IMR-90 (cell line): ENCODE data around the gene FBP1. TPM values are rescaled to one million over a fixed set of nuclear protein-coding genes. Genes with fewer than 3 reads are reported as not detected.

Experiments
- ATAC-seq: fragments of 200-7000 bp; cut with Tn5 transposase; 2 replicates; pipeline ENCODE4 v1.9.1; 2020; ENCODE audit warnings: low read depth, mild to moderate bottlenecking, moderate library complexity
- BruUV-seq: library from RNA; stranded (reverse); fragments of 400-500 nt; replicated peaks from 2 replicates; lab custom pipeline; 2021; lab: Mats Ljungman, UMichigan
- CTCF ChIA-PET: fragments of 300-600 bp; formaldehyde crosslinking; extraction: SDS; loops from one replicate; lab custom pipeline; 2021; ENCODE audit warnings: antibody characterized with exemption; lab: Yijun Ruan, JAX
- POLR2A ChIA-PET: fragments of 300-600 bp; sonication (Branson Sonifier 250); formaldehyde crosslinking; loops from one replicate; lab custom pipeline; 2022; ENCODE audit warnings: antibody characterized with exemption; ENCODE audit not compliant: unreplicated experiment; lab: Charles Lee
- DNase-seq: peaks from one replicate; pipeline ENCODE4 v3.0.0; 2013
- H2AFZ ChIP-seq: replicated peaks from 2 replicates; pipeline ENCODE3; 2013; ENCODE audit warnings: low read length, mild to moderate bottlenecking; ENCODE audit not compliant: poor library complexity
- H2AK5ac ChIP-seq: 2 replicates; pipeline ENCODE4 v1.6.1; 2013; ENCODE audit warnings: low read depth, low read length, inconsistent platforms
- H2AK9ac ChIP-seq: replicated peaks from 2 replicates; pipeline ENCODE3; 2013; ENCODE audit warnings: mild to moderate bottlenecking, low read depth, low read length, moderate library complexity; ENCODE audit not compliant: poor library complexity
- H2BK120ac ChIP-seq: 2 replicates; pipeline ENCODE4 v1.6.1; 2013; ENCODE audit warnings: low read depth, low read length, inconsistent platforms
- H2BK15ac ChIP-seq: 3 replicates; pipeline ENCODE4 v1.6.1; 2013; ENCODE audit warnings: low read depth, low read length, inconsistent platforms
- H2BK20ac ChIP-seq: 2 replicates; pipeline ENCODE4 v1.6.1; 2013; ENCODE audit warnings: low read depth, mild to moderate bottlenecking, inconsistent platforms, low read length, moderate library complexity
- H2BK5ac ChIP-seq: 2 replicates; pipeline ENCODE4 v1.6.1; 2013; ENCODE audit warnings: mild to moderate bottlenecking, low read depth, low read length, inconsistent platforms; ENCODE audit not compliant: poor library complexity, severe bottlenecking
- H3K14ac ChIP-seq: replicated peaks from 2 replicates; pipeline ENCODE4 v1.6.1; 2013; ENCODE audit warnings: low read depth, low read length, inconsistent platforms
- H3K18ac ChIP-seq: 2 replicates; pipeline ENCODE4 v1.6.1; 2013; ENCODE audit warnings: low read depth, low read length, control low read depth
- H3K23ac ChIP-seq: 2 replicates; pipeline ENCODE4 v1.6.1; 2013; ENCODE audit warnings: low read depth, low read length, inconsistent platforms
- H3K27ac ChIP-seq: 2 replicates; pipeline ENCODE4 v1.5.1; 2013; ENCODE audit warnings: mild to moderate bottlenecking, control low read depth, low read length; ENCODE audit not compliant: insufficient read depth
- H3K27me3 ChIP-seq: 2 replicates; pipeline ENCODE4 v1.6.1; 2013; ENCODE audit warnings: low read length; ENCODE audit not compliant: control insufficient read depth, insufficient read depth
- H3K36me3 ChIP-seq: 2 replicates; pipeline ENCODE4 v1.6.1; 2013; ENCODE audit warnings: low read length, mixed read lengths; ENCODE audit not compliant: control insufficient read depth, insufficient read depth
- H3K4ac ChIP-seq: 2 replicates; pipeline ENCODE4 v1.6.1; 2013; ENCODE audit warnings: low read depth, low read length, inconsistent platforms
- H3K4me1 ChIP-seq: 2 replicates; pipeline ENCODE4 v1.6.1; 2013; ENCODE audit warnings: low read length, mixed read lengths; ENCODE audit not compliant: control insufficient read depth, insufficient read depth
- H3K4me2 ChIP-seq: 2 replicates; pipeline ENCODE4 v1.6.1; 2013; ENCODE audit warnings: low read depth, mild to moderate bottlenecking, control low read depth, low read length, moderate library complexity
- H3K4me3 ChIP-seq: 2 replicates; pipeline ENCODE4 v1.5.1; 2013; ENCODE audit warnings: low read depth, mild to moderate bottlenecking, control low read depth, low read length, moderate library complexity; ENCODE audit not compliant: insufficient read depth
- H3K56ac ChIP-seq: 2 replicates; pipeline ENCODE4 v1.6.1; 2013; ENCODE audit warnings: low read length, inconsistent platforms; ENCODE audit not compliant: insufficient read depth; ENCODE audit errors: extremely low read depth
- H3K79me1 ChIP-seq, 2 experiments: 2 replicates each; pipeline ENCODE4 v1.6.1; 2013; ENCODE audit warnings: low read length in 2 of 2, inconsistent platforms in 1 of 2, low read depth in 1 of 2
- H3K9ac ChIP-seq: 2 replicates; pipeline ENCODE4 v1.6.1; 2013; ENCODE audit warnings: low read depth, low read length, control low read depth
- H3K9me1 ChIP-seq: 2 replicates; pipeline ENCODE4 v1.6.1; 2013; ENCODE audit warnings: low read length, inconsistent platforms; ENCODE audit not compliant: insufficient read depth
- H3K9me3 ChIP-seq: 2 replicates; pipeline ENCODE4 v1.6.1; 2013; ENCODE audit warnings: low read length; ENCODE audit not compliant: control insufficient read depth, insufficient read depth
- H4K20me1 ChIP-seq: 2 replicates; pipeline ENCODE4 v1.6.1; 2013; ENCODE audit warnings: low read length, inconsistent platforms; ENCODE audit not compliant: insufficient read depth
- H4K5ac ChIP-seq: 2 replicates; pipeline ENCODE4 v1.6.1; 2013; ENCODE audit warnings: mild to moderate bottlenecking, low read depth, low read length, control low read depth
- H4K8ac ChIP-seq, 2 experiments: 2 replicates each; pipeline ENCODE4 v1.6.1; 2013; ENCODE audit warnings: low read depth in 2 of 2, low read length in 2 of 2, control low read depth in 1 of 2, inconsistent platforms in 1 of 2
- H4K91ac ChIP-seq: 2 replicates; pipeline ENCODE4 v1.6.1; 2013; ENCODE audit warnings: low read depth, low read length, inconsistent platforms; ENCODE audit not compliant: insufficient read depth
- BHLHE40 ChIP-seq: fragments of 150-350 bp; IDR thresholded peaks from 2 replicates; pipeline ENCODE4 v1.6.1; 2016; ENCODE audit warnings: mild to moderate bottlenecking, low read depth, low read length
- CEBPB ChIP-seq: IDR thresholded peaks from 2 replicates; pipeline ENCODE4 v1.6.1; 2012; ENCODE audit warnings: low read depth, low read length, improper control_type of control experiment
- CHD1 ChIP-seq: IDR thresholded peaks from 2 replicates; pipeline ENCODE4 v1.6.1; 2012; ENCODE audit warnings: low read depth, low read length, improper control_type of control experiment
- FOS ChIP-seq: fragments of 150-350 bp; IDR thresholded peaks from 2 replicates; pipeline ENCODE4 v1.6.1; 2016; ENCODE audit warnings: low read depth, low read length
- MAFK ChIP-seq: IDR thresholded peaks from 2 replicates; pipeline ENCODE4 v1.6.1; 2012; ENCODE audit warnings: low read depth, low read length, improper control_type of control experiment
- MAZ ChIP-seq: IDR thresholded peaks from 2 replicates; pipeline ENCODE4 v1.6.1; 2012; ENCODE audit warnings: low read depth, mild to moderate bottlenecking, low read length, improper control_type of control experiment, moderate library complexity, borderline replicate concordance
- MXI1 ChIP-seq: IDR thresholded peaks from 2 replicates; pipeline ENCODE4 v1.6.1; 2012; ENCODE audit warnings: low read depth, mild to moderate bottlenecking, low read length, moderate library complexity, borderline replicate concordance
- NFE2L2 ChIP-seq: fragments of 150-350 bp; IDR thresholded peaks from 2 replicates; pipeline ENCODE4 v1.6.1; 2016; ENCODE audit warnings: low read depth, mild to moderate bottlenecking, low read length
- POLR2A ChIP-seq: IDR thresholded peaks from 2 replicates; pipeline ENCODE4 v1.6.1; 2012; ENCODE audit warnings: mild to moderate bottlenecking, low read depth, low read length
- RAD21 ChIP-seq: IDR thresholded peaks from 2 replicates; pipeline ENCODE4 v1.6.1; 2012; ENCODE audit warnings: low read length, improper control_type of control experiment
- RCOR1 ChIP-seq: IDR thresholded peaks from 2 replicates; pipeline ENCODE4 v1.6.1; 2012; ENCODE audit warnings: mild to moderate bottlenecking, low read length, improper control_type of control experiment; ENCODE audit not compliant: insufficient replicate concordance
- RFX5 ChIP-seq: IDR thresholded peaks from 2 replicates; pipeline ENCODE4 v1.8.0; 2012; ENCODE audit warnings: low read depth, mild to moderate bottlenecking, low read length, moderate library complexity
- SMC3 ChIP-seq: fragments of 150-350 bp; IDR thresholded peaks from 2 replicates; pipeline ENCODE4 v1.6.1; 2016; ENCODE audit warnings: low read depth, mild to moderate bottlenecking, antibody characterized with exemption, low read length, moderate library complexity
- WGBS, 2 experiments: methylation state at CpG; one replicate each; pipeline versions ENCODE4 v1.1.5 to v1.1.7; 2013; ENCODE audit warnings: missing lambda C conversion rate in 2 of 2; ENCODE audit not compliant: insufficient read length in 1 of 2; ENCODE audit errors: extremely low coverage in 2 of 2; 5-methylcytosine and 5-hydroxymethylcytosine counted together
- dilution Hi-C: fragments of 300-500 bp; cut with HindIII; formaldehyde crosslinking; loops from one replicate; pipeline ENCODE4 v1.14.3; 2018; ENCODE audit warnings: low sequenced_read_pairs; ENCODE audit not compliant: unreplicated experiment
- in situ Hi-C: fragments of 300-500 bp; cut with MboI; formaldehyde crosslinking; loops from 3 replicates; pipeline ENCODE4 v1.14.3; 2019; ENCODE audit warnings: low sequenced_read_pairs, inconsistent platforms, mixed read lengths
- intact Hi-C: fragments of 100-400 bp; cut with micrococcal nuclease; formaldehyde crosslinking; loops from 2 replicates; pipeline ENCODE4 v1.10.0; 2022
- polyA plus RNA-seq, 3 experiments: library from polyadenylated mRNA; depleted of rRNA; stranded (reverse); fragments of >200 nt; gene quantifications; 2 replicates each; pipeline ENCODE4 v1.2.3, GENCODE V29; 2012; ENCODE audit warnings: low replicate concordance in 1 of 3
- total RNA-seq: library from RNA; depleted of rRNA; stranded (reverse); fragments of >200 nt; gene quantifications from 2 replicates; pipeline ENCODE4 v1.2.3, GENCODE V29; 2012
- TF ChIP-seq, protein P1 (sequence below): fragments of 150-350 bp; IDR thresholded peaks from 2 replicates; pipeline ENCODE4 v1.6.1; 2017; ENCODE audit warnings: mild to moderate bottlenecking, antibody characterized with exemption, low read length, low read depth
- TF ChIP-seq, protein P2 (sequence below): conservative IDR thresholded peaks from 2 replicates; pipeline ENCODE4 v1.5.1; 2012; ENCODE audit warnings: mild to moderate bottlenecking, low read depth, low read length, improper control_type of control experiment
- TF ChIP-seq, protein P3 (sequence below): fragments of 150-350 bp; IDR thresholded peaks from 2 replicates; pipeline ENCODE4 v1.6.1; 2016; ENCODE audit warnings: low read depth, mild to moderate bottlenecking, low read length, moderate library complexity, borderline replicate concordance

FBP1 gene
- total and polyA plus RNA-seq, 2 of the 4 experiments (the other 2 are of a cell fraction) = not detected

DNA sequence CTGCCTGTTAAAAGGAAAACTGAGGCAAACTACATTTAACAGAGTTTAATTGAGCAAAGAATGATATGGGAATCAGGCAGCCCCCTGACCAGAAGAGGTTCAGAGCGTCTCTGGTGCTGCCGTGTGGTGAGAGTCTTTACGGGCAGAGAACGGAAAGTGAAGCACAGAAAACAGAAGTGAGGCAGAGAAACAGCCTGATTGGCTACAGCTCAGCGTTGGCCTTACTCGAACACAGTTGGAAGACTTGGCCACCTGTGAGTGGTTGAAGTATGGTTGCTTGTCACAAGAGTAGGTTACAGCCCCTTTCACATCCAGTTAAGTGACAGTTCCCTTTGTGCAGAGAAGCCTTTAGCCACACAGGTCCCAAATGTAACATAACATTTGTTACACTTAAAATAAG, 16.9 kb upstream of the FBP1 start:
- Histone ChIP-seq H3K9me1 (no peaks in the 10 kb centered on the region; the same call in 1 of the 2 replicates), H3K79me1 (no peaks in the 10 kb centered on the region), H3K9me3 (no peaks in the 10 kb centered on the region), H3K4me3 (no peak overlapping the region), H3K4ac (no peak overlapping the region), H3K36me3 (no peaks in the 10 kb centered on the region), H2BK5ac (no peak overlapping the region), H4K91ac (no peak overlapping the region), H2BK20ac (no peak overlapping the region), H3K23ac (no peak overlapping the region), H3K9ac (no peak overlapping the region), H2AFZ (no peak overlapping the region), H4K20me1 (no peaks in the 10 kb centered on the region), H2BK15ac (no peak overlapping the region), H3K14ac (no peak overlapping the region), H4K8ac (no peak overlapping the region), H4K5ac (no peak overlapping the region), H2AK9ac (no peak overlapping the region), H3K4me1 (no peaks in the 10 kb centered on the region), H3K27ac (no peak overlapping the region), H3K56ac (no peak overlapping the region), H3K18ac (no peak overlapping the region), H2AK5ac (no peak overlapping the region), H2BK120ac (no peak overlapping the region), H3K4me2 (peak overlapping the region; percentile 61), H3K27me3 (peaks cover 20% of the 10 kb centered on the region)
- intact Hi-C loops = no loop called here
- peak; percentile 67 for ATAC-seq
- in situ Hi-C loops = no loop called here
- CTCF ChIA-PET = interaction anchor here (1.9 kb wide), 1 partner anchor 13 kb away, joined by 5 read pairs; no protein-coding TSS in a partner anchor
- TF ChIP-seq MAFK = no peak
- no peak for TF ChIP-seq CEBPB
- TF ChIP-seq MAZ = no peak
- TF ChIP-seq SMC3 = no peak
- TF ChIP-seq BHLHE40 = no peak
- no peak for TF ChIP-seq FOS
- TF ChIP-seq, protein P1, sequence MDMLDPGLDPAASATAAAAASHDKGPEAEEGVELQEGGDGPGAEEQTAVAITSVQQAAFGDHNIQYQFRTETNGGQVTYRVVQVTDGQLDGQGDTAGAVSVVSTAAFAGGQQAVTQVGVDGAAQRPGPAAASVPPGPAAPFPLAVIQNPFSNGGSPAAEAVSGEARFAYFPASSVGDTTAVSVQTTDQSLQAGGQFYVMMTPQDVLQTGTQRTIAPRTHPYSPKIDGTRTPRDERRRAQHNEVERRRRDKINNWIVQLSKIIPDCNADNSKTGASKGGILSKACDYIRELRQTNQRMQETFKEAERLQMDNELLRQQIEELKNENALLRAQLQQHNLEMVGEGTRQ = no peak
- no peak for TF ChIP-seq POLR2A
- no peak for TF ChIP-seq RCOR1
- TF ChIP-seq RFX5 = no peak
- TF ChIP-seq, protein P2, sequence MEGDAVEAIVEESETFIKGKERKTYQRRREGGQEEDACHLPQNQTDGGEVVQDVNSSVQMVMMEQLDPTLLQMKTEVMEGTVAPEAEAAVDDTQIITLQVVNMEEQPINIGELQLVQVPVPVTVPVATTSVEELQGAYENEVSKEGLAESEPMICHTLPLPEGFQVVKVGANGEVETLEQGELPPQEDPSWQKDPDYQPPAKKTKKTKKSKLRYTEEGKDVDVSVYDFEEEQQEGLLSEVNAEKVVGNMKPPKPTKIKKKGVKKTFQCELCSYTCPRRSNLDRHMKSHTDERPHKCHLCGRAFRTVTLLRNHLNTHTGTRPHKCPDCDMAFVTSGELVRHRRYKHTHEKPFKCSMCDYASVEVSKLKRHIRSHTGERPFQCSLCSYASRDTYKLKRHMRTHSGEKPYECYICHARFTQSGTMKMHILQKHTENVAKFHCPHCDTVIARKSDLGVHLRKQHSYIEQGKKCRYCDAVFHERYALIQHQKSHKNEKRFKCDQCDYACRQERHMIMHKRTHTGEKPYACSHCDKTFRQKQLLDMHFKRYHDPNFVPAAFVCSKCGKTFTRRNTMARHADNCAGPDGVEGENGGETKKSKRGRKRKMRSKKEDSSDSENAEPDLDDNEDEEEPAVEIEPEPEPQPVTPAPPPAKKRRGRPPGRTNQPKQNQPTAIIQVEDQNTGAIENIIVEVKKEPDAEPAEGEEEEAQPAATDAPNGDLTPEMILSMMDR = no peak
- TF ChIP-seq RAD21 = no peak
- TF ChIP-seq, protein P3, sequence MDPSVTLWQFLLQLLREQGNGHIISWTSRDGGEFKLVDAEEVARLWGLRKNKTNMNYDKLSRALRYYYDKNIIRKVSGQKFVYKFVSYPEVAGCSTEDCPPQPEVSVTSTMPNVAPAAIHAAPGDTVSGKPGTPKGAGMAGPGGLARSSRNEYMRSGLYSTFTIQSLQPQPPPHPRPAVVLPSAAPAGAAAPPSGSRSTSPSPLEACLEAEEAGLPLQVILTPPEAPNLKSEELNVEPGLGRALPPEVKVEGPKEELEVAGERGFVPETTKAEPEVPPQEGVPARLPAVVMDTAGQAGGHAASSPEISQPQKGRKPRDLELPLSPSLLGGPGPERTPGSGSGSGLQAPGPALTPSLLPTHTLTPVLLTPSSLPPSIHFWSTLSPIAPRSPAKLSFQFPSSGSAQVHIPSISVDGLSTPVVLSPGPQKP = no peak
- no peak for TF ChIP-seq CHD1
- TF ChIP-seq NFE2L2 = no peak
- TF ChIP-seq MXI1 = no peak
- dilution Hi-C loops = no loop called here
- DNase-seq = no peak
- POLR2A ChIA-PET = no interaction called here
- BruUV-seq = no TSS peak
- WGBS, 2 experiments = 27% methylated on average over 2 of the region's 6 CpGs; no CpG with 5 or more reads in 1 of the 2 experiments
